Osteoblast (primary cell): ENCODE measurements around the gene AMIGO1. TPM values are rescaled to one million over a fixed set of nuclear protein-coding genes. Genes with fewer than 3 reads are reported as not detected.

Source experiments
- DNase-seq: peaks from one replicate; pipeline ENCODE4 v3.0.0; 2011; ENCODE audit warnings: low spot score, mixed read lengths; ENCODE audit not compliant: insufficient read length; ENCODE audit errors: missing footprints
- H2AFZ ChIP-seq: 2 replicates; pipeline ENCODE4 v1.6.0; 2011; ENCODE audit warnings: mild to moderate bottlenecking, low read length
- H3K27ac ChIP-seq: 2 replicates; pipeline ENCODE4 v1.5.1; 2011; ENCODE audit warnings: mild to moderate bottlenecking, low read depth, low read length, moderate library complexity
- H3K27me3 ChIP-seq: 2 replicates; pipeline ENCODE4 v1.6.0; 2012; ENCODE audit warnings: mild to moderate bottlenecking, control low read depth, inconsistent platforms, low read length, moderate library complexity; ENCODE audit not compliant: insufficient read depth
- H3K36me3 ChIP-seq: 2 replicates; pipeline ENCODE4 v1.5.1; 2011; ENCODE audit warnings: mild to moderate bottlenecking, low read length, control low read depth, moderate library complexity; ENCODE audit not compliant: insufficient read depth
- H3K4me1 ChIP-seq: 2 replicates; pipeline ENCODE4 v1.5.1; 2011; ENCODE audit warnings: mild to moderate bottlenecking, low read length, control low read depth, moderate library complexity; ENCODE audit not compliant: insufficient read depth
- H3K4me2 ChIP-seq: 2 replicates; pipeline ENCODE4 v1.6.0; 2011; ENCODE audit warnings: mild to moderate bottlenecking, low read length; ENCODE audit not compliant: insufficient read depth
- H3K4me3 ChIP-seq: fragments of 200-600 bp; sonication (generic); 3 replicates; pipeline ENCODE4 v1.5.1; 2012; ENCODE audit warnings: mild to moderate bottlenecking, low read length, inconsistent platforms; ENCODE audit not compliant: insufficient read depth
- H3K79me2 ChIP-seq: 2 replicates; pipeline ENCODE4 v1.6.0; 2012; ENCODE audit warnings: mild to moderate bottlenecking, low read length, control low read depth, inconsistent platforms; ENCODE audit not compliant: insufficient read depth
- H3K9me3 ChIP-seq: 2 replicates; pipeline ENCODE4 v1.5.1; 2011; ENCODE audit warnings: low read depth, low read length, control low read depth
- H4K20me1 ChIP-seq: 2 replicates; pipeline ENCODE4 v1.6.0; 2012; ENCODE audit warnings: mild to moderate bottlenecking, low read length, control low read depth; ENCODE audit not compliant: insufficient read depth
- total RNA-seq: library from RNA; depleted of rRNA; stranded (reverse); fragments of >200 nt; gene quantifications from 2 replicates; pipeline ENCODE4 v1.2.3, GENCODE V29; 2012
- TF ChIP-seq, protein P1 (sequence below): IDR thresholded peaks from 2 replicates; pipeline ENCODE4 v1.5.1; 2011; ENCODE audit warnings: mild to moderate bottlenecking, low read depth, low read length, moderate library complexity; ENCODE audit errors: extremely low read depth

The AMIGO1 gene
- total RNA-seq, 1 donor = 2.5 TPM

DNA sequence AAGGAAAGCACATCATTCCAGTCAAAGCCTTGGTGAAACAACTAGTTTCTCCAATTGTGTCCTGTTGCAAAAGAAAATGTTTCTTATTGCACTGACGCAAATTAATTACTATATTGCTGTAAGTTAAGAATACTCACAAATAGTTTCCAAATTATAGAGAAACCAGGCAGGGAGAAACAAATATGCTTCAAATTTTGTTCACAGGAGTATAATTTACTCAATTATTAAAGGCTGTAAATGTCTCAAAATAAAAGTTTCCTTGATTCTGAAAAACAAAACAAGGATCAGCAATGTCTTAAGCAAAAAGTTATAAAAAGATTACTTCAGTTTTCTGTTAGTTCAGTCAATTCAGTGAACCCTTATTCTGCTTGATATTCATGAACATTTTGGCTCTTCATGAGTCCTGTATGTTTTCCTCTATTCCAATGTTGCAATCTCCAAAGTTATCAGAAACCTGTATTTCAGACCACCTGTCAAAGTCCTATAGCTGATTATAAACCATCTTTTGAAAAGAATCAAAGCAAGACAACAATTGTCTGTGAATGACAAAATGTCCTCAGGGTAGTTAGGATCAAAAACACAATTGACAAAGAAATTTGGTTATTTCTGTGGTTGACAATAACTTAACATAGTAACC, 54.9 kb downstream of the AMIGO1 start:
- Histone ChIP-seq H3K4me1 (no peaks in the 10 kb centered on the region), H3K9me3 (peaks cover 2% of the 10 kb centered on the region), H3K4me2 (no peak overlapping the region), H3K4me3 (no peak overlapping the region), H3K79me2 (no peaks in the 10 kb centered on the region), H3K36me3 (no peaks in the 10 kb centered on the region), H3K27me3 (peaks cover 30% of the 10 kb centered on the region), H4K20me1 (no peaks in the 10 kb centered on the region), H2AFZ (no peak overlapping the region), H3K27ac (no peak overlapping the region)
- TF ChIP-seq, protein P1, sequence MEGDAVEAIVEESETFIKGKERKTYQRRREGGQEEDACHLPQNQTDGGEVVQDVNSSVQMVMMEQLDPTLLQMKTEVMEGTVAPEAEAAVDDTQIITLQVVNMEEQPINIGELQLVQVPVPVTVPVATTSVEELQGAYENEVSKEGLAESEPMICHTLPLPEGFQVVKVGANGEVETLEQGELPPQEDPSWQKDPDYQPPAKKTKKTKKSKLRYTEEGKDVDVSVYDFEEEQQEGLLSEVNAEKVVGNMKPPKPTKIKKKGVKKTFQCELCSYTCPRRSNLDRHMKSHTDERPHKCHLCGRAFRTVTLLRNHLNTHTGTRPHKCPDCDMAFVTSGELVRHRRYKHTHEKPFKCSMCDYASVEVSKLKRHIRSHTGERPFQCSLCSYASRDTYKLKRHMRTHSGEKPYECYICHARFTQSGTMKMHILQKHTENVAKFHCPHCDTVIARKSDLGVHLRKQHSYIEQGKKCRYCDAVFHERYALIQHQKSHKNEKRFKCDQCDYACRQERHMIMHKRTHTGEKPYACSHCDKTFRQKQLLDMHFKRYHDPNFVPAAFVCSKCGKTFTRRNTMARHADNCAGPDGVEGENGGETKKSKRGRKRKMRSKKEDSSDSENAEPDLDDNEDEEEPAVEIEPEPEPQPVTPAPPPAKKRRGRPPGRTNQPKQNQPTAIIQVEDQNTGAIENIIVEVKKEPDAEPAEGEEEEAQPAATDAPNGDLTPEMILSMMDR = no peak
- DNase-seq = no peak

Other genes starting within 250 kb of the AMIGO1 start
- gene PSRC1, start 226.6 kb downstream of the AMIGO1 start, total RNA-seq = 5.4 and 5.9 TPM in 2 replicates
- not detected in 2 replicates for gene MYBPHL, start 202.7 kb downstream of the AMIGO1 start, total RNA-seq
- gene SORT1, start 111.8 kb downstream of the AMIGO1 start, total RNA-seq = 45.1 and 48.5 TPM in 2 replicates
- 41.5 and 45.6 TPM in 2 replicates for gene PSMA5, start 83.3 kb downstream of the AMIGO1 start, total RNA-seq
- 0.88 and 1.8 TPM in 2 replicates for gene SYPL2, start 43.2 kb downstream of the AMIGO1 start, total RNA-seq
- 1.8 and 3.5 TPM in 2 replicates for gene ATXN7L2, start 25.8 kb downstream of the AMIGO1 start, total RNA-seq
- 6.5 and 10.5 TPM in 2 replicates for gene CYB561D1, start 15.6 kb downstream of the AMIGO1 start, total RNA-seq
- not detected in 2 replicates for gene GPR61, start 30.1 kb upstream of the AMIGO1 start, total RNA-seq
- gene GNAI3, start 38.9 kb upstream of the AMIGO1 start, total RNA-seq = 14.1 and 15.0 TPM in 2 replicates
- 0.29 and 0.72 TPM in 2 replicates for gene GNAT2, start 109.9 kb upstream of the AMIGO1 start, total RNA-seq
- 55.4 and 59.4 TPM in 2 replicates for gene AMPD2, start 110.1 kb upstream of the AMIGO1 start, total RNA-seq
- 9.4 and 13.8 TPM in 2 replicates for gene GSTM4, start 146.4 kb upstream of the AMIGO1 start, total RNA-seq
- 14.8 and 16.2 TPM in 2 replicates for gene GSTM2, start 158.3 kb upstream of the AMIGO1 start, total RNA-seq
- not detected in 2 replicates for gene GSTM1, start 178.1 kb upstream of the AMIGO1 start, total RNA-seq
- 2.1 and 4.3 TPM in 2 replicates for gene GSTM5, start 202.5 kb upstream of the AMIGO1 start, total RNA-seq
- 49.9 and 50.1 TPM in 2 replicates for gene GSTM3, start 231.3 kb upstream of the AMIGO1 start, total RNA-seq